HepG2 (cell line): Measurements from ENCODE around the gene CABLES2. TPM values are rescaled to one million over a fixed set of nuclear protein-coding genes. Genes with fewer than 3 reads are reported as not detected.

Source experiments
- ATF7 ChIP-seq, 2 experiments: fragments of 450-650 bp in 1 of 2; sonication (generic) in 1 of 2; formaldehyde crosslinking in 1 of 2; IDR thresholded peaks; 2 replicates each; pipeline versions ENCODE4 v1.4.0 to v1.6.1; 2016 to 2020; ENCODE audit warnings: antibody characterized with exemption in 1 of 2, mild to moderate bottlenecking in 1 of 2, missing genetic modification reagents in 1 of 2
- BRCA1 ChIP-seq: sonication (generic); formaldehyde crosslinking; IDR thresholded peaks from 2 replicates; pipeline ENCODE4 v1.4.0; 2020; ENCODE audit warnings: missing genetic modification reagents
- CBX1 ChIP-seq: IDR thresholded peaks from one replicate; pipeline ENCODE4 v1.6.1; 2016; ENCODE audit warnings: antibody characterized with exemption, low read depth
- CENPT ChIP-seq: sonication (generic); formaldehyde crosslinking; IDR thresholded peaks from 2 replicates; pipeline ENCODE4 v1.8.0; 2022; ENCODE audit warnings: low read depth, mild to moderate bottlenecking, moderate library complexity, missing genetic modification reagents
- GTF2F1 ChIP-seq: fragments of 150-350 bp; IDR thresholded peaks from 2 replicates; pipeline ENCODE4 v1.6.1; 2014; ENCODE audit warnings: low read length
- HIVEP1 ChIP-seq: sonication (generic); formaldehyde crosslinking; IDR thresholded peaks from 2 replicates; pipeline ENCODE4 v1.4.0; 2020; ENCODE audit warnings: mild to moderate bottlenecking, missing genetic modification reagents
- JDP2 ChIP-seq: sonication (generic); formaldehyde crosslinking; IDR thresholded peaks from 2 replicates; pipeline ENCODE4 v1.8.1; 2022; ENCODE audit warnings: missing genetic modification reagents, borderline replicate concordance
- JUN ChIP-seq: sonication (generic); formaldehyde crosslinking; IDR thresholded peaks from 2 replicates; pipeline ENCODE4 v1.4.0; 2020; ENCODE audit warnings: mild to moderate bottlenecking, missing genetic modification reagents
- SALL1 ChIP-seq: sonication (generic); formaldehyde crosslinking; IDR thresholded peaks from 2 replicates; pipeline ENCODE4 v1.8.0; 2022; ENCODE audit warnings: mild to moderate bottlenecking, missing genetic modification reagents
- SALL2 ChIP-seq: sonication (generic); formaldehyde crosslinking; IDR thresholded peaks from 2 replicates; pipeline ENCODE4 v1.8.1; 2023; ENCODE audit warnings: mild to moderate bottlenecking, missing genetic modification reagents, inconsistent platforms
- SNAPC2 ChIP-seq: sonication (generic); formaldehyde crosslinking; IDR thresholded peaks from 2 replicates; pipeline ENCODE4 v1.8.1; 2022; ENCODE audit warnings: mild to moderate bottlenecking, missing genetic modification reagents
- STAT5B ChIP-seq: sonication (generic); formaldehyde crosslinking; IDR thresholded peaks from 2 replicates; pipeline ENCODE4 v1.4.0; 2020; ENCODE audit warnings: missing genetic modification reagents
- YEATS2 ChIP-seq: sonication (generic); formaldehyde crosslinking; IDR thresholded peaks from 2 replicates; pipeline ENCODE4 v1.4.0; 2020; ENCODE audit warnings: missing genetic modification reagents, borderline replicate concordance
- ZMYM2 ChIP-seq: sonication (generic); formaldehyde crosslinking; IDR thresholded peaks from 2 replicates; pipeline ENCODE4 v1.8.0; 2022; ENCODE audit warnings: mild to moderate bottlenecking, missing genetic modification reagents
- ZNF30 ChIP-seq: sonication (generic); formaldehyde crosslinking; IDR thresholded peaks from 2 replicates; pipeline ENCODE4 v1.5.0; 2020; ENCODE audit warnings: mild to moderate bottlenecking, missing genetic modification reagents
- ZNF709 ChIP-seq: sonication (generic); formaldehyde crosslinking; IDR thresholded peaks from 2 replicates; pipeline ENCODE4 v1.5.0; 2020; ENCODE audit warnings: mild to moderate bottlenecking, missing genetic modification reagents
- polyA plus RNA-seq, 8 experiments: library from polyadenylated mRNA; depleted of rRNA in 3 of 8; stranded (reverse) in 7 of 8; unstranded in 1 of 8; fragments of >200 nt; fragmentation: Illumina TruSeq in 4 of 8; extraction: Trizol in 4 of 8; gene quantifications; 2 replicates each; pipeline versions ENCODE4 v1.2.1 to v1.2.3, GENCODE V29; 2011 to 2016; ENCODE audit warnings: low read depth in 4 of 8, missing spikeins in 1 of 8, mixed read lengths in 1 of 8; ENCODE audit not compliant: insufficient read depth in 1 of 8
- total RNA-seq, 5 experiments: library from RNA; depleted of rRNA; stranded (reverse); fragments of >200 nt; fragmentation: Illumina TruSeq; extraction: Trizol; gene quantifications; 2 replicates each; pipeline ENCODE4 v1.2.3, GENCODE V29; 2016; ENCODE audit warnings: low read depth in 1 of 5
- TF ChIP-seq, protein P1 (sequence below): sonication (generic); formaldehyde crosslinking; IDR thresholded peaks from 2 replicates; pipeline ENCODE4 v1.4.0; 2020; ENCODE audit warnings: missing genetic modification reagents
- TF ChIP-seq, protein P2 (sequence below): sonication (generic); formaldehyde crosslinking; IDR thresholded peaks from 2 replicates; pipeline ENCODE4 v1.8.1; 2023; ENCODE audit warnings: missing genetic modification reagents, mild to moderate bottlenecking, borderline replicate concordance
- TF ChIP-seq, protein P3 (sequence below): sonication (generic); formaldehyde crosslinking; conservative IDR thresholded peaks from 2 replicates; pipeline ENCODE4 v1.4.0; 2020; ENCODE audit warnings: missing genetic modification reagents
- TF ChIP-seq, protein P4 (sequence below): sonication (generic); formaldehyde crosslinking; IDR thresholded peaks from 2 replicates; pipeline ENCODE4 v1.4.0; 2020; ENCODE audit warnings: missing genetic modification reagents
- TF ChIP-seq, protein P5 (sequence below): sonication (generic); formaldehyde crosslinking; IDR thresholded peaks from 2 replicates; pipeline ENCODE4 v1.8.0; 2022; ENCODE audit warnings: missing genetic modification reagents, mild to moderate bottlenecking, moderate library complexity, borderline replicate concordance
- TF ChIP-seq, protein P6 (sequence below): sonication (generic); formaldehyde crosslinking; IDR thresholded peaks from 2 replicates; pipeline ENCODE4 v1.5.0; 2020; ENCODE audit warnings: missing genetic modification reagents

CABLES2 gene
- total and polyA plus RNA-seq, 2 of the 13 experiments (the other 11 are each of a cell fraction or from before 2014, with no cell fraction given), result 5.2 to 9.7 TPM

DNA sequence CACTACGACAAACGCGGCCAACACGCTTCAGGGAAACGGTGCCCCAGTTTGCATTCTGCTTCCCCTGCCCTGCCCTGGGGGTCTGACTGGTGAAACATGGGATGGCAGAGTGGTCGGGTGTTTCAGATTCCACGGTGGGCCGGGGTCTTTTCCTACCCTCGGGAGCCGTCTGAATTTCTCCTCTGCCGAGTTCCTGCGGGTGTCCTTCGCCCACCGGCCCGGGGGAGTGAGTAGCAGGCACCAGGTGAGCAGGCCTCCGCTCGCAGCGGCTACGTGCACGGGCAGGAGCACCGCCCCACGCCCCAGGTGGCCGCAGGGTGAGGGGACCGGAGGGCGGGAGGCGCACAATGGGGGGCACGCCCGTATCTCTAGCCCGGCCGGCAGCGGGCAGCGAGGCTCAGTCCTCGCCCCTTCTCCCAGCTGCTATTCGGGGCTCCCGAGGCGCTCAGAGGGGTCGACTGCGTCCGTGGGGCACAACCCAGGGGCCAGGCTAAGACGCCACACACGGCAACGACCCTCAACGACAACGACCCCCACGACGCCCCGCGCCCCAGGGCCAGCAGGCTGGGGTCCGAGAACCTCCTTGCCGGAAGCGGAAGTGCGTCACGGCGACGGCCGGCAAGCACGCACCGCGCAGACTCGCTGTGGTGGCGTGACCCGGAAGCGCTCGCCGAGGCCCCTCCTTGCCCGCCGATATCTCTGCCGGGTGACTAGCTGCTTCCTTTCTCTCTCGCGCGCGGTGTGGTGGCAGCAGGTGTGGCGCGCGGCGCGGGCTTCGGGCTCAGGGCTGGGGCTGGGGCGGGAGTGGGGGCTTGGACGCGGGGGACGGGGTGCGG lies 20.5 kb downstream of the CABLES2 start, which contains the start of gene RPS21 (continued):
- TF ChIP-seq, protein P1, sequence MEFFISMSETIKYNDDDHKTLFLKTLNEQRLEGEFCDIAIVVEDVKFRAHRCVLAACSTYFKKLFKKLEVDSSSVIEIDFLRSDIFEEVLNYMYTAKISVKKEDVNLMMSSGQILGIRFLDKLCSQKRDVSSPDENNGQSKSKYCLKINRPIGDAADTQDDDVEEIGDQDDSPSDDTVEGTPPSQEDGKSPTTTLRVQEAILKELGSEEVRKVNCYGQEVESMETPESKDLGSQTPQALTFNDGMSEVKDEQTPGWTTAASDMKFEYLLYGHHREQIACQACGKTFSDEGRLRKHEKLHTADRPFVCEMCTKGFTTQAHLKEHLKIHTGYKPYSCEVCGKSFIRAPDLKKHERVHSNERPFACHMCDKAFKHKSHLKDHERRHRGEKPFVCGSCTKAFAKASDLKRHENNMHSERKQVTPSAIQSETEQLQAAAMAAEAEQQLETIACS (CRISPR knock-in tag), result peak; percentile 50; the same call in 1 of the 2 replicates
- TF ChIP-seq JUN (CRISPR knock-in tag), result peak; percentile 37; the same call in 1 of the 2 replicates
- peak; percentile 98 for TF ChIP-seq YEATS2
- peak; percentile 90 for TF ChIP-seq HIVEP1 (CRISPR knock-in tag)
- peak; percentile 74; the same call in 1 of the 2 replicates for TF ChIP-seq ZMYM2 (CRISPR knock-in tag)
- TF ChIP-seq ATF7 (IDR thresholded peaks at IDR 0.05), result no peak
- TF ChIP-seq ATF7 (CRISPR knock-in tag; IDR thresholded peaks at IDR 0.05), result peak; percentile 90
- peak; percentile 60; the same call in 1 of the 2 replicates for TF ChIP-seq JDP2 (CRISPR knock-in tag)
- TF ChIP-seq, protein P2, sequence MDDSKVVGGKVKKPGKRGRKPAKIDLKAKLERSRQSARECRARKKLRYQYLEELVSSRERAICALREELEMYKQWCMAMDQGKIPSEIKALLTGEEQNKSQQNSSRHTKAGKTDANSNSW (CRISPR knock-in tag), result no peak; the same call in 1 of the 2 replicates
- TF ChIP-seq, protein P3, sequence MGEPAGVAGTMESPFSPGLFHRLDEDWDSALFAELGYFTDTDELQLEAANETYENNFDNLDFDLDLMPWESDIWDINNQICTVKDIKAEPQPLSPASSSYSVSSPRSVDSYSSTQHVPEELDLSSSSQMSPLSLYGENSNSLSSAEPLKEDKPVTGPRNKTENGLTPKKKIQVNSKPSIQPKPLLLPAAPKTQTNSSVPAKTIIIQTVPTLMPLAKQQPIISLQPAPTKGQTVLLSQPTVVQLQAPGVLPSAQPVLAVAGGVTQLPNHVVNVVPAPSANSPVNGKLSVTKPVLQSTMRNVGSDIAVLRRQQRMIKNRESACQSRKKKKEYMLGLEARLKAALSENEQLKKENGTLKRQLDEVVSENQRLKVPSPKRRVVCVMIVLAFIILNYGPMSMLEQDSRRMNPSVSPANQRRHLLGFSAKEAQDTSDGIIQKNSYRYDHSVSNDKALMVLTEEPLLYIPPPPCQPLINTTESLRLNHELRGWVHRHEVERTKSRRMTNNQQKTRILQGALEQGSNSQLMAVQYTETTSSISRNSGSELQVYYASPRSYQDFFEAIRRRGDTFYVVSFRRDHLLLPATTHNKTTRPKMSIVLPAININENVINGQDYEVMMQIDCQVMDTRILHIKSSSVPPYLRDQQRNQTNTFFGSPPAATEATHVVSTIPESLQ, result no peak; the same call in 1 of the 2 replicates
- TF ChIP-seq ZNF709, result peak; percentile 84; the same call in 1 of the 2 replicates
- TF ChIP-seq, protein P4, sequence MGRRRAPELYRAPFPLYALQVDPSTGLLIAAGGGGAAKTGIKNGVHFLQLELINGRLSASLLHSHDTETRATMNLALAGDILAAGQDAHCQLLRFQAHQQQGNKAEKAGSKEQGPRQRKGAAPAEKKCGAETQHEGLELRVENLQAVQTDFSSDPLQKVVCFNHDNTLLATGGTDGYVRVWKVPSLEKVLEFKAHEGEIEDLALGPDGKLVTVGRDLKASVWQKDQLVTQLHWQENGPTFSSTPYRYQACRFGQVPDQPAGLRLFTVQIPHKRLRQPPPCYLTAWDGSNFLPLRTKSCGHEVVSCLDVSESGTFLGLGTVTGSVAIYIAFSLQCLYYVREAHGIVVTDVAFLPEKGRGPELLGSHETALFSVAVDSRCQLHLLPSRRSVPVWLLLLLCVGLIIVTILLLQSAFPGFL (CRISPR knock-in tag), result no peak
- 0 out of 2 replicates have a peak, but pooled peaks have one; percentile 61 for TF ChIP-seq SNAPC2 (CRISPR knock-in tag)
- TF ChIP-seq BRCA1 (CRISPR knock-in tag), result no peak; the same call in 1 of the 2 replicates
- TF ChIP-seq, protein P5, sequence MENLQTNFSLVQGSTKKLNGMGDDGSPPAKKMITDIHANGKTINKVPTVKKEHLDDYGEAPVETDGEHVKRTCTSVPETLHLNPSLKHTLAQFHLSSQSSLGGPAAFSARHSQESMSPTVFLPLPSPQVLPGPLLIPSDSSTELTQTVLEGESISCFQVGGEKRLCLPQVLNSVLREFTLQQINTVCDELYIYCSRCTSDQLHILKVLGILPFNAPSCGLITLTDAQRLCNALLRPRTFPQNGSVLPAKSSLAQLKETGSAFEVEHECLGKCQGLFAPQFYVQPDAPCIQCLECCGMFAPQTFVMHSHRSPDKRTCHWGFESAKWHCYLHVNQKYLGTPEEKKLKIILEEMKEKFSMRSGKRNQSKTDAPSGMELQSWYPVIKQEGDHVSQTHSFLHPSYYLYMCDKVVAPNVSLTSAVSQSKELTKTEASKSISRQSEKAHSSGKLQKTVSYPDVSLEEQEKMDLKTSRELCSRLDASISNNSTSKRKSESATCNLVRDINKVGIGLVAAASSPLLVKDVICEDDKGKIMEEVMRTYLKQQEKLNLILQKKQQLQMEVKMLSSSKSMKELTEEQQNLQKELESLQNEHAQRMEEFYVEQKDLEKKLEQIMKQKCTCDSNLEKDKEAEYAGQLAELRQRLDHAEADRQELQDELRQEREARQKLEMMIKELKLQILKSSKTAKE (CRISPR knock-in tag), result peak; percentile 54; the same call in 1 of the 2 replicates
- no peak for TF ChIP-seq ZNF30
- TF ChIP-seq, protein P6, sequence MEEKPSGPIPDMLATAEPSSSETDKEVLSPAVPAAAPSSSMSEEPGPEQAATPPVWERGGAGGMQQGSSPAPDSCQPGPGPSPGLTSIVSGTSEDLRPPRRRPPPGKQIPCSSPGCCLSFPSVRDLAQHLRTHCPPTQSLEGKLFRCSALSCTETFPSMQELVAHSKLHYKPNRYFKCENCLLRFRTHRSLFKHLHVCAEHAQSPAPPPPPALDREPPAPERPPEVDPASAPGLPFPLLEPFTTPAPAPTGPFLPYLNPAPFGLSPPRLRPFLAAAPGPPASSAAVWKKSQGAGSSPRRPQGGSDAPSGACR (CRISPR knock-in tag), result no peak
- peak; percentile 48 for TF ChIP-seq GTF2F1
- no peak for TF ChIP-seq CENPT (CRISPR knock-in tag)
- TF ChIP-seq CBX1, result peak; percentile 94
- peak; percentile 48 for TF ChIP-seq SALL2 (CRISPR knock-in tag)
- TF ChIP-seq STAT5B (CRISPR knock-in tag), result no peak; the same call in 1 of the 2 replicates
- peak; percentile 61; the same call in 1 of the 2 replicates for TF ChIP-seq SALL1
